ENCODE results near the gene ADAMTS12. TPM values are rescaled to one million over a fixed set of nuclear protein-coding genes. Genes with fewer than 3 reads are reported as not detected.

ADAMTS12 gene
- polyA plus RNA-seq, 3 donors = 0.74 to 17.6 (median 2.4) TPM

DNA sequence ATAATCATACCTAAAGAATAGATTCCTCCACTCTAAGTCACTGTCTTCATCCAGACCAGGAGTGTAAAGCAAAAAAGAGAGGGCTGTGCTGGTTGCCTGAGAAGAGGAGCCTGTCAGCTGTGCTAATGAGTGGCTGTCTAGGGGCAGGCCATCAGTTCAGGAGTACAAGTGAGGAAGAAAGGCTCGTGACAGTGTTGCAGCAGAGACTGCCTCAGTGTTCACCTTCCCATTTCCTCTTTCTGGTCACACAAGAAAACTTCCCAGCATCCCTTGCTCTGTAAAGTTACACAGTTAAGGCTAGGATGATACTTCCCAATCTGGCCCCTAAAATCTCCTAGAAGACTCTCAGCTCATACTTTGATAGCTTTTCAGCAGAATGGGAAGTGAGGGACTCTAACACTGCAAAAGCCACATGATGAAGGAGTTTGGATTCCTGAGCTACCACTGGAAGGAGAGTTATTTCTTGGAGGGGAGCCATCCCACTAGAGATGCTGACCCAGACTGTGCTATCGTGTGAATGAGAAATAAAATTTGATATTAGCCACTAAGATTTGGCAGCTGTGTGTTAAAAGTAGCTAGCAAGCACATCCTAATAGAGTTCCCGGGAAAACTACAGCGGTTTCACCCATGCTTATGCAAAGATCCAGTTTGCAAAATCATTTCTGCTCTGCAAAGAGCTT is 67.1 kb downstream of the ADAMTS12 start:
- H3K27ac ChIP-seq (ENCODE audit: low read depth, low read length) = no peak overlapping the region
- WGBS, 3 donors = 35 to 62% (median 55%) methylated on average over 4 of the region's 4 CpGs

DNA sequence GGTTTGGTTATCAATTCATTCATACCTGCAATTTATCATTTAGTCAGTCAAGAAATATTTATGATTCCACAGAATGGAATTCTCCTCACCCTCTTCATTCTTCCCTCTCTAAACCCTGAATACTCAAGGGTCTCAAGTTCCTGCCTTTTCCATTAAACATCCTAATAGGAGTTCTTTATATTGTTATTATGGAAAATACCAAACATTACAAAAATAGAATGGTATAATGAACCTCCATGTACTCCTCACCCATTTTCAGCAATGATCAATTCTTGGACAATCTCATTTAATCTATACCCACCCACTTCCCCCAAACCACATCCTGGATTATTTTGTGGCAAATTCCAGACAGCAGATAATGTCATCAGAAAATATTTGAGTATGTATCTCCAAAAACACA is 74.5 kb downstream of the ADAMTS12 start:
- H3K27ac ChIP-seq (ENCODE audit: low read depth, low read length) = no peak overlapping the region

DNA sequence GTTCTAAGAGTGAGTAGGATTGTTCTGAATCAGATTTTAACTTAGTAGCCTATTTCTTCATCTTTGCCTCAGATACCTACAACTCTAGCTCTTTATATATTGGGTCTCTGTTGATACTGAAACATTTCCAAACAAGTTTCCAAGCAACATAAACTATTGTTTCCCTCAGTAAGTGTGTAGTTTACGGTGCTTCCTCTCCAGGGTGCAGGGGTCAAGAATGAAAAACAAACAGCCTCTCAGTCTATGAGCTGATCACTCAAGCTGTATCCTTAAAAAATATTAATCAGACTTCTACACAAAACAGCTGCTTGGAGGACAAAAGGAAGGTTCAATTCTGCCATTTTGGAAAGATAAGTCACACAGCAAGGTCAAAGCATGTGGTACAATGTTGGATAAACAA is 75.0 kb downstream of the ADAMTS12 start:
- no peak overlapping the region for H3K27ac ChIP-seq (ENCODE audit: low read depth, low read length)
- WGBS, 3 donors = 9 to 46% (median 38%) methylated on average over 1 of the region's 1 CpG

DNA sequence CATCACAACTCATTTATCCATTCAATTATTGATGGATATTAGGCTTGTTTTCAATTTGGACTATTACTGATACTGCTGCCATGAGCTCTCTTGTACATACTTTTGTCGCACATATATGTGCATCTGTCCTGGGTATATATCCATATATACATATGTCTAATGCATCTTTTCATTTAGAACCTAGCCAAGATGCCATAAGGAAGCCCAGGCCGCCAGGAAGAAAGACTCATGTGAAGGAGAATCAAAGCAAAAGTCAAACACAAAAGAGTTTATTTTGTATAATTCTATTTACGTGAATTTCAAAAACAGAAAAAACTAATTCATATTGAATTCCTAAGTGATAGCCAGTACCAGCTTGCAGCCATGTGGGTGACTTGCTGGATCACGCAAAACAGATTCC is 79.0 kb downstream of the ADAMTS12 start:
- 73 to 94% (median 92%) methylated on average over 4 of the region's 4 CpGs for WGBS, 3 donors
- no peak overlapping the region for H3K27ac ChIP-seq (ENCODE audit: low read depth, low read length)

DNA sequence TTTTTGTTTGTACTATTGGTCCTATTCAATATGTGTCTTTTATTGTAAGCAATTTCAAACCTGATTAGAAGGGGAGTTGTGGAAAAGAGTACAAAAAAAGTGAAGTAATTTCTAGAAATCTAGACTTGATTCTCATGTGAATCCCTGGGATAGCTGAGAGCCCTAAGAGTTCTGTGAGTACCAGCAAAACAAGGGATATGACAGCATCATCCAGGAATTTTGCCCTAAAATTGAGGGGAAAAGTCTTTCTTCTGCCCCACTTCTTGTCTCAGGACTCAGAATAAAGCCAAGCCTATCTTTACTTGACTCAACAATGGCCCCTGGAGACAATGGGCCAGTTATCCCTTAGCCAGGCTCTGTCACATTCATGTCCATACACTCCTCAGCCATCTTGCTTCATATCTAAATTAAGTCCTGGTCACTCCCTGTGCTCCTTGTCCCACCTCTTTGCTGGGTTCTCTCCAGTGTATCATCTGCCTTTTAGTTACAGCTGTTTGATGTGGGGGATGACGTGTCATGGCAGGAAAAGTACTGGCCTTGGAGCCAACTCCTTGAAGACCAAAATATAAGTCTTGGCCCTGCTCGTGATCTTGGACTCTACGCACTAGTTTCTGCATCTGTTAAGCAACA is 81.2 kb downstream of the ADAMTS12 start:
- no peak overlapping the region for H3K27ac ChIP-seq (ENCODE audit: low read depth, low read length)
- 57 to 69% (median 62%) methylated on average over 3 of the region's 3 CpGs for WGBS, 3 donors

DNA sequence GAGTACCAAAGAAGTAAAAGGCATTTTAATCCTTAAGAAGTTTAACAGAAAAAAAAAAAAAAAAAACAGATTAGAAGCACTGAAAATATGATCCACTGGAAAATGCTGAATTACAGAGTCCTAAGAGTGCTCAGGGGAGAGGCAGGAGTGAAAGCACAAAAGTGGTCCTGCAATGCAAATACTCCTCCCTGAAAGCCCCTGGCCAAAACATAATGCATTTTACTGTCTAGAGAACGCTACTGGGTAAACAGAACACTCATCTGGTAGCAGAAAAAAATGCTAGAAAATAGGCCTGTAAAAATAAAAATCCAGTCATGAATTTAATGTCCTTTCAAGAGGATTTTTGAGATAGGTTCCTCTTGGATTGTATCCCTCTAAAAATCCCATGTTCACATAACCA is 81.9 kb downstream of the ADAMTS12 start:
- WGBS, 3 donors = 37 to 64% (median 51%) methylated on average over 1 of the region's 1 CpG
- H3K27ac ChIP-seq (ENCODE audit: low read depth, low read length) = no peak overlapping the region

DNA sequence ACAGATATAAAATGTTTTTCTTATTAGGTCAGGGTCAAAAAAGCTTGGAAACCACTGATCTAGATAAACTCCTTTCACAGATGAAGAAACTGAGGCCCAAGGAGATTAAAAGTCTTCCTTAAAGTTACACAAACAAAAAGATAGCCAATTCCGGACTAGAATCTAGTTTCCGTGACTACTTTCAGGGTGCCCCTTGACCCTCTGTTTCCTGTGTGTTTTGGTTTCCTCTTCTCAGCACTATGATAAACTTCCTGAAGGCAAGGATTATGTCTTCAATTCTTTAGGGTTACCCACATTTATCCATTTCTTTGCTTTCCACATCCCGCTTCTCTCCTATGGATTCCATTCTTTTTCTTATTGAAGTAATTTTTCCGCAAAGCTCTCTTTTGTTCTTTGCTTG is 83.1 kb downstream of the ADAMTS12 start:
- H3K27ac ChIP-seq (ENCODE audit: low read depth, low read length) = no peak overlapping the region
- 65 to 79% (median 67%) methylated on average over 4 of the region's 4 CpGs for WGBS, 3 donors

DNA sequence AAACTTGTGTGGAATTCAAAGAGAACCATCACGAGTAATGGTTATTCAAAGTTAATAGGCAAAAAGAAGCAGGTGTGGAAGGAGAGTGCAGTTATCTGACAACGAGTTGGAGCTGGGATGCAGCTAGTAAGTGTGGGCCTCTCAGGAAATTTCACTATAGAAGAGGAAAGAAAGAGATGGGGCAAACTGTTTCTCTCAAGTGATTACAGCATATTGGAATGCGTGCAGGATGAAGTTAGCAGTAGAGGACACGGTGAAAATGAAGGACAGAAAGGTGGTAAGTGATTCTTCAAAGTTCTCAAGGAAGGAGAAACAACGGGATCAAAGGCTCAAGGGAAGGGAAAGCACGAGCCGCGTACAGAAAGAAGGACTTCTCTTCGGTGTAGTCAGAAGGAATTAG is 84.0 kb downstream of the ADAMTS12 start:
- 80 to 81% (median 80%) methylated on average over 9 of the region's 9 CpGs for whole genome bisulfite sequencing, 3 donors
- no peak overlapping the region for H3K27ac ChIP-seq (ENCODE audit: low read depth, low read length)

DNA sequence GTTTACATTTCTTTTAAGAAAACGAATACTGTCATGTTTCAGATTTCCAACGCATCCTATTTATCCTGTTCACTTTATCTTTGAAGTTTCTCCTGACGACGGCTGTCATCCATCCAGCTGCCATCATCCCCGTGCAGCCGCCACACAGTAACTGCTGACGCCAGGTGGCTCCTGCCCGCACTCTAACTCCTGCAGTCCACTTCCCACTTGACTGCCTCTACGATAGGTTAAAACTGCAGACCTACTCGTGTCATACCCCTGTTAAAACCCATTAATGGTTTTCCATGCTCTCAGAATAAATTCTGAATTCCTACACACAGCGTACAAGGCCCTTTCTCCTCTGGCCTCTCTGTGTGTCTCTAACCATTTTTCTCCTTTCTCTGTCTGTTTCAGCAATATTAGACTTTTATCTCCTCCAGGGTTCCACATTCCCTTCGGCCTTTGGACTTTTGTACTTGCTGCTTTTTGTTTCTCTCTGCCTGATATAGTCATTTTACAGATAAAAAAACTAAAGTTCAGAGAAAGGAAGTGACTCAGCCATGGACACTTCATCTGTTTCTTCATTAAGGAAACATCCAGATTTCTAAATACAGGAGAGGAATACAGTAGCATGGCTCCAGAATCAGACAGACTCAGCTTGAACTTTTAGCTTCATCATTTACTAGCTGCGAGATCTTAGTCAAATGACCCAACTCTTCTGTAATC is 84.9 kb downstream of the ADAMTS12 start:
- WGBS, 3 donors = 72 to 84% (median 81%) methylated on average over 13 of the region's 13 CpGs
- H3K27ac ChIP-seq (ENCODE audit: low read depth, low read length) = no peak overlapping the region

DNA sequence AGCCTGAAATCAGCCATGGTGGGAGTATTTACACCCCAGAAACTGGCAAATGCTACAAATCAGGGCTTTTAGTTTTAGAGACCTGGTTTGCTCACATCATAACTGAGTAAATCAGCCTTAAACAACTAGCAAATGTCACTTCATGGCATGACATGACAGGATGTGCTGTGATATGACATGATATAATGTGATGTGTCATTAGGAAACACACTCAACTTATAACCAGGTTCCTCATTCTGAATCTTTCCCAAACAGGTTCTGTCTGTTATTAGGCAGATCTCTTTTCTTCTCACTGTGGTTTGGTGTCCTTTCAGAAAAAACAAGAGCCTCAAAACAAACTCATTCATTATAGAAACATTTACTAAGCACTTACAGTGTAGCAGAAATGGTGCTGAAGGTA is 90.5 kb downstream of the ADAMTS12 start:
- no peak overlapping the region for H3K27ac ChIP-seq (ENCODE audit: low read depth, low read length)

DNA sequence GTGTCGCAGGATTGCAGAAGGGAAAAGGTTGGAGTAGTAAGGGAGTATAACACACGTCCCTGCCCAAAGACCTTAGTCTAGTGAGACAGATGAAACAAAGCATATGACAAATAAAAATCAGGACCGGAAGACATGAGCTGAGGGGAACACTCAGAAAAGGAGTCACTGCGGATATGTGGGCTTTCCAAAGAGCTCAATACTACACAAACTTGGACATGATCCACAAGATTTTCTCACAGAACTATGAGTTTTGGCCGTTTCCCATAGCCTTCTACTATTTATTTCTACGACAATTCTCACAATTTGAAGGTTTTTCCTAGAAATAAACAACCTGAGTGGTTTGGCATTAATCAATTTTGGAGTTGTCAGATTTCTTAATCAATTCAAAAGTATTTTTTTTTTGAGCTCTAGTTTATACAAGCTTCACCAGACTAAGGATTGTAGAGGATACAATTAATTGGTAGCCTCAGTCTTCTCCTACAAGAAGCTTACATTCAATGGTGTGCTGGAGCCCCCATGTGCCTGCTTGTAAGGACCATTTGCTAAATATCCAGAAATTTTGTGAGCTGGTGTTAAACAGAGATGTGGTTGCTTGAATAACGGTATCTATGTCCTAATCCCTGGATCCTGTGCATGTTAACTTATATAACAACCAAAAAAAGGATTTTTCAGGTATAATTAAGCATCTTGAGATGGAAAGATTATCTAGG is 91.4 kb downstream of the ADAMTS12 start:
- WGBS, 3 donors = 61 to 67% (median 61%) methylated on average over 7 of the region's 7 CpGs
- H3K27ac ChIP-seq (ENCODE audit: low read depth, low read length) = no peak overlapping the region

DNA sequence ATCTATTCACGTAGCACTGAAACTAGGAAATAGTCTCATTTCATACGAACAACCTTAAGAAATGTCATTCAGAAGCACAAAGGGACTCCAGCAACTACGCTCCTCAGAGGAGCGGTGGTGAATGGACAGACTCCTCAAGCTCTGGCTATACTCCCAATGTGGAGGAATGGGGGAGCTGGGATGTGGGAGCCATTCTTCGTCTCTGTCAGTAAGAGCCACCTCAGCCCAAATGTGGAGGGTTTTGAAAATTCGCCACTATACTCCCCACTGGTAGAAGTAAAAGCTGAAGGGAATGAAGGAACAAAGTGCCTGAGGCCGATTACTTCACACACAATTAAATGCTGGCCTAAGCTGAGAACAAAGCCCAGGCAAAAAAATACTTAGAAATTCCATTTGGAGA is 96.3 kb downstream of the ADAMTS12 start:
- 65 to 77% (median 74%) methylated on average over 7 of the region's 7 CpGs for WGBS, 3 donors
- H3K27ac ChIP-seq (ENCODE audit: low read depth, low read length) = no peak overlapping the region

DNA sequence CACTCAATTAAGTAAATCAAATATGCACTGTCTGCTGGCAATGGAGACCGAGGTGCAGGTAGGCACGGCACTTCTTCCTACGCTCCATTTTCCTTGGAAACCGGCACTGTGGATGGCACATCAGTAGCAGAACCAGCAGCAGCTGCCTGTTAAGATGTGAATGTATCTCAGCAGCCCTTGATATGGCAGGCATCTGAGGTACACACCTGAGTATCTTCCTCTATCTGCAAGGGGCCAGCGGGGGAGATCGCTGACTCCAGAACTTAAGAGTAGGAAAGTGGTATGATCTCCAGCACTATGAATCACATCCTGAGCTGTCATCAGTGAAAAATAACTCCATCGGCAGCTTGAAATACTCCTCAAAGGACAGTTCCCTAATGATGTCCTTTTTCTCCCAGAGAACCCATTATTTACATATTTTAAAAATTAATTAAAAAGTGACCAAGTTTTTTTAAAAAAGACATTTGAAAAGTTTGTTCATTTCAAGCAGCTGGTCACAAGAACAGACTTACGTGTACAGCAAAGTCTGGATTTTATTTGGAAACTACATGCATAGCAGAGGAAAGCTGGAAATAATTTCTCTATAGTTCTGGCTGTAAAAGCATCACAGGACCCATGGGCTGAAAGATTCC is 97.1 kb downstream of the ADAMTS12 start:
- H3K27ac ChIP-seq (ENCODE audit: low read depth, low read length) = no peak overlapping the region
- WGBS, 3 donors = 66 to 77% (median 69%) methylated on average over 8 of the region's 8 CpGs

DNA sequence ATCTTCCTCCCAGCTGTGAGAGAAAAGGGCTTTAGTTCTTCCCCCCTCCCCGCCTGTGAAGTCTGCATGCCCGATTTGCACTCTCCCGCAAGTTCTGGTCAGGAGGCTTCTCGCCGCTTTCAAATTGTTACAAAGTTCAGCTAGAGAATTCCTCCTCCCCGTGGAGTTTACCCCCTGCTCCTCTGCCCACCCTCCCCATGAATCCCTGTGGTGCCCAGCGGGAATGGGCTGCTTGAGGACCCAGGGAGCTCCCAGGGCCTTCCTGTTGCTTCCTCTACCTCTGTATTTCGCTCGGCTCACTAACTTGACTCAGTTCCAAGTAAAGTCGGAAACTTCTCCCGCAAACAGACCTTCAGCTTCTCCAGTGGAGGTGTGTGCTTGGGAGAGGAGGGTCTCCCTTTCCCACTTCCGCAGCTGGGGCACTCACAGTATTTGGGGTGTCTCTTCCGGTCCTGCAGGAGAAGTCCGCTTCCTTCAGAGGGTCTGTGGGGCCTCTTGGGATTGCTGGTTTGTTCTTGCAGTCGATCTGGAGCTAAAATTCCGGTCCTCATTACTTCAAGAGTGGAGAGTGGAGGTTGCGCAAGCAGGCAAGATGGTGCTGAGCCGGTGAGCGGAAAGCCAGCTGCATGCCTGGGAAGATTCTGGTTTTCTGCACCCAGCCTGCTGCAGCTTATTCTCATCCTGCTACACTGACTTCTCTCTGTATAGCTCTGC is 97.8 kb downstream of the ADAMTS12 start:
- H3K27ac ChIP-seq (ENCODE audit: low read depth, low read length) = no peak overlapping the region
- WGBS, 3 donors = 79 to 83% (median 80%) methylated on average over 19 of the region's 19 CpGs

DNA sequence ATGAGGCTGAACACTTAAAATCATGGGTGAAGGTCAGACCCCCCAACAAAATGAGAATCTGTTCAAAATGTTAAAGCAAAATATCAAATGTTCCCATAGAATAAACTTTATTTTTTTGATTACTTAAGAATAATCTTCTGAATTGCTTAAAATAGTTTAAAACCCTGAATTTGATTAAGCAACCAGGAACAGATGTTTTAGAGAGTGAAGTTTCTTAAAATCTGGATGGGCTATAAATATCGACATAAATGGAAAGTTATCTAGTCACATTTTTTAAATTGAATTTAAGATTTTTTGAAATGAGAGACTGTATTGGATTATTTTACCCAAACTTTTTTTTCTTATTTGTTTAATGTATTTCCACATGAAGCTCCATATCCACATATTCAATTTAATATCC is 98.5 kb downstream of the ADAMTS12 start:
- 60 to 77% (median 76%) methylated on average over 1 of the region's 1 CpG for WGBS, 3 donors
- no peak overlapping the region for H3K27ac ChIP-seq (ENCODE audit: low read depth, low read length)

DNA sequence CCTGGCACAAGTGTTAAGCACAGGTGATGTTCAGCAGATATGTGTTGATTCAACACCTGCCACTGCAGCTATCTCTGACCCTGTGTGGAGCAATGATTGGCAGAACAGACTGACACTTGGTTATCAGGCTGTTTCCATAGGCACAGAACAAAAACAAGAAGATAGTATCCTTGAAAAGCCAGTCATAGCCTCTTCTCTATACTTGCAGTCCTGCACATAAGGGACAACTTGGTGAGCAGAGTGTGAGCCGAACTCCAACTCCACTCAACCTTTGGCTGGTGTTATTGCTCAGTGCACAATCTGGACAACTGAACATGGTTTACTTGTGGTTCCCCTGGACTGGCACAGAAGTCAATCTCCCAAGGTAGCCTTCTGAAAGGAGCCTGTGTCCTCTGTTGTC is 99.2 kb downstream of the ADAMTS12 start:
- WGBS, 3 donors = 89 to 93% (median 90%) methylated on average over 1 of the region's 1 CpG
- no peak overlapping the region for H3K27ac ChIP-seq (ENCODE audit: low read depth, low read length)

DNA sequence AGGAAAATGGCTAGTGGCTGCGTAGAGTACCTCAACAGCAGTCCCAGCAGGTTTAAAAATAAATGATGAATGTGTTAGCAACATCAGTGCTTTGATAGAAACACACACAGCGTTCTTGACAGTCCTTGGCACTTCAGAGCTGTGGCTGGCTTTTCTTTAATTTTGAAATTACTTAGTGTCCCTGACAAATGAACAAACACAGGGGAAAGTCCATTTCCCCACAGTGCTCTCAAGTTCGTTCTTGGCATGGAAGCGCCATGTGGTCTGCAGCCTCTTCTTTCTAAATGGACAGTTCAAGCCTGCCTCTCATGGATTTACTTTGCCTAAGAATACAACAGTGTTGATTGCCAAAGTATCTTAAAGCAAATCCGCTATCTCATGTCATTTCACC is 102.2 kb downstream of the ADAMTS12 start:
- no peak overlapping the region for H3K27ac ChIP-seq (ENCODE audit: low read depth, low read length)
- 74 to 84% (median 83%) methylated on average over 5 of the region's 5 CpGs for WGBS, 3 donors

DNA sequence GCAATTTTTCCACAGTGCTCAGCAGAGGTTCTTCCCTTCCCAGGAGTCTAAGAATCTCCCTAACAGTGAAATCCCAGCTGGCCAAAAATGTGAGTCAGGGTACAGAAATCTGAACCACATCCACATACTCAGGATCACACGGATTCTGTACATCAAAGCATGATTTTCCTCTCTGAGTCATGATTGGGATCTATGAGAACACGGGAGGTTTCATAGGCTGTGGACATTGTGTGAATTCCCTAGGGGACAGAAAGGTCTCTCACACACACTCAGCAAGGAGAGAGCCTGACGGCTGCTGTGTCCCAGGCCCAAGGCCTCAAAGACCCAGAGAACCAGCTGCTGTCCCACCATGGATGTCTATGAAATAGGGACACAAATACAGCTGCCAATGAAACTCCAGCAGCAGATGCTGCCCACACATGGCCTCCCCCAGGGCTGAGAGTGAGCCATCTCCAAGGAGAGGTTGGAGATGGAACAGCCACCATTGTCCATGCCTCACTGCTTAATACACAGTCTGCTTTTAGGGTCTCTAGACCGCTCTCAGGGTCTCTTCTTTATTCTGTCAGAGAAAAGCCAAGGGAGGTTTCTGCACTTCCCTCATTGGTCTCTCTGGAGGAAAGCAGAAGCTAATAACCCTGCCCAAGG is 102.7 kb downstream of the ADAMTS12 start:
- WGBS, 3 donors = 71 to 76% (median 76%) methylated on average over 4 of the region's 4 CpGs
- H3K27ac ChIP-seq (ENCODE audit: low read depth, low read length) = no peak overlapping the region

All from adipose tissue (tissue), 3 donors.